NCI-H82 treated with DMSO at 0.1 percent for 48 hours (cell line): Measurements from ENCODE around the gene DGKQ.

Experiments used
- DNase-seq: peaks from one replicate; lab custom pipeline; 2025; ENCODE audit not compliant: unreplicated experiment; lab: John Stamatoyannopoulos, UW

DGKQ gene

DNA sequence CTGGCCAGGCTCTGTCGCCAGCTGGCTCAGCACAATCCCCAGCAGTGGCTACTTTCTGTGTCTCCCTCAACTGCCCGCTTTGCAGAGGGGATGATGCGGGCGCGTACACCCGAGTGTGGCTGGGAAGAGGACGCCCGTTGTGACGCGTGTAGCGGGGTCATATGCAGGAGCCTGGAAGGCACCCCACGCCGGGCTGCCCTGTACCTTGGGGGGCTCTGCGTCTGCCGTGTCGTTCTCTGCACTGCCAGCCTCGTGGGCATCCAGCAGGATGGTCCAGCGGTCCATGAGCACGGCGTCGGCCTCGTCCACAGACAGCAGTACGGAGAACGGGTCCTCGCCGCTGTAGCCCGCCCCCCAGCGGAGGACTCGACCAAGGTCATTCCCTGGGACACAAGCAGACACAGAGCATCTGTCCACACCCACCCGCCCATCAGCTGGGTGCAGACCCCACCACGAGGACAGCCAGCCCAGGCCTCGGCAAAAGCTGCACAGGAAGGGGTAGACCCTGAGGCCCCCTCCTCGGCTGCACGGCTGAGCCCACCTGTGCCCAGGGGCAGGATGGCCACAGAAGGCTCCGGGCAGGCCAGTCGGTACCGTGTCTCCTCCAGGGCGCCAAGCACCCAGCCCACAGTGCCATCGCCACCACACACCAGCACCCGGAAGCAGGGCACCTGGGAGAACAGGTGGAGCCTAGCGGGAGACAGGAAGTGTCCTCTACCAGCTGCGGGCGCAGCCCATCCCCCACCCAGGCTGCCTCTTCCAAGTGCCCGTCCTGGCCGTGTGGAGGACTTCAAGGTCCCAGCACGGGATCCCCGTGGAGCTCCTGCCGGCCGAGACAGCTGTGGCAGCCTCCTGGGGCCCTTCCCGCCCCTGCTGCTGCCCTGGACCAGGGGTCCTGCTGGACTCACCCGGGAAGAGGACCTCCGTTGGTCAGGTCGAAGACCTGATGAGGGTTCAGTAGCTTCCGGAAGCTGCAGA lies 10.8 kb downstream of the DGKQ start:
- no peak for DNase-seq

DNA sequence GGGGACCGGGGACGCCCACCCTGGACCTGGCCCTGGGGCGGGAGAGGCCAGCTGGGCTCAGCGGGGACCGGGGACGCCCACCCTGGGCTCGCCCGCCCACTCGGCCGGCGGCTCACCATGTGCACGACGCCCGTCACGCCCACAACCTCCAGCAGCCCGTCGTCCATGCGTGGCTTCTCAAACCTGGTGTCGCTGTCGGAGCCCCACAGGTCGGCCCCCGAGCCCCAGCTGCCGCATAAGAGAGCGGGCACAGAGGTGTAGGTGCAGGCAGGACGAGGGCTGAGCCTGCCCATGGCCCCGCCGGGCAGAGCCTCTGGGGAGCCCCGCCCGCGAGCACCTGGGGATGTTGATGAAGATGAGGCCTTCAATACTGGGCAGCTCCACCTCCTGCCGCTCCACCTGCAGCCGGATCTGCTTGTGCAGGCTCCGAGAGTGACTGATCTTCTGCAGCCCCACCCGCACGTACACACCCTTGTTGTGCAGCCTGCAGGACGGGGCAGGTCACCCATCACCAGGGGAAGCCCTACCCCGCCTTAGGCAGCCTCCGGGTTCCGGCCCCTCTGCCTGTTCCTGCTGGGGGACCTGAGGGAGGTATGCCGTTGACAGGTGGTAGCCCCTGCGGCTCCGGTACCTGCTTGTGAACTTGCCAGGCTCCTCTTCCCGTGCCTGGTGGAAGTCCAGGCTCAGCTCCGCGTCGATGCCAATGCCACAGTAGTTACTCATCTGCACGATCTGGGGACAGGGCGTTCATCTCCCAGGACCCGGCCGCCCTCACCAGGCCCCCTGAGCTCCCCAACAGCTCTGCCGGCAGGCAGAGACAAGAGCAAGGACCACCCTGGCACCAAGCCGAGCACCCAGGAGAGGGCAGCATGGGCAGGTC lies 11.8 kb downstream of the DGKQ start:
- DNase-seq = no peak

GRCh38 chr4:960636-961350 lies 12.6 kb downstream of the DGKQ start:
- DNase-seq = no peak

DNA sequence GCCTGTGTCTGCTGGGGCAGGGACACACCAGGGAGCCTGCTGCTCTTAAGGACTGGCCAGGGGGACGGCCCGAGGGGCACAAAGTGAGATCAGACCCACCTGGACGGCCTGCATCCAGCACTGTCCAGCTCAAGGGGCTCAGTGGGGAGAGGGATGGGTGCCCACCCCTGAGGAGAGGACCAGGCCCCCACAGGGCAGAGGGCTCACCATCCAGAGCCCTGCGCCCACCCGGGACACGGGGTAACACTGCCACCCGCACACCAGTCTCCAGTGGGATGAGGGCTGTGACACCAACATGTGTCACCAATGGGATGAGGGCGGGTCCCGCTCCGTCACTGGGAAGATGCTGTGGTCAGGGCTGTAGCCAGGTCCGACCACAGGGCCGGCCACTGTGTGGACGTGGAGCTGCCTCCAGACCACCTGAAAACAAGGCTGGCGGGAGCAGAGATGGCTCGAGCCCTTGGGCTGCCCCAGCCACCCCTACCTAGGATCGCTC lies 13.2 kb downstream of the DGKQ start:
- DNase-seq = no peak

- DNase-seq = no peak
Observed at GRCh38 chr4:959338-960139, 13.8 kb downstream of the DGKQ start.

DNA sequence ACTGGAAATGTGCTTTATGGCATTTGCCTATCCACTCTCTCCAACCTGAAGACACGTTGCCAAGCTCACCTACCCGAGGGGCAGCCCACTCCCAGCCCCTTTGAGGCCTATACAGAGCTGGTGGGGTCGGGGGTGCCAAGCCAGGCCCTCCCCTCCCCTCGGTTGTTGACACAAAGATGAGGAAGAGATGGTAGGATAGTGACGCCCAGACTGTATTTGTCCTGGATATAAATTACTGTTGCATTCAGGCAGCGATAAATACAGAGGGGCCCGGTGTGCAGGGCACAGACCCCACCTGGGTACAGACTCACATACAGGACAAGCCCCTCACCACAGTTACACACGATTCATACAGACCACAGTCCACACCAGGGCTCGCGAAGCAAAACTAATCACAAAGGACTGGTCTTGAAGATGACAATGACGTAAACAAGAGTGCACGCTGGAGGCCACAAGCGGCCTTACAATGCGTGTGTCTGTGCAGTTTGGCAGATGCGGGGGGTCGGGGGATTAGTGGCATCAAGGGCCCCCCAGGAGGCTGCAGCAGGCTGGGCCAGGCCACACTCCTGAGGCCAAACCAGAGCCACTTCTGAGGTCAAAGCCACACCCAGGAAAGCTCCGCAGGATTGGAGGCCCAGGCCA lies 14.6 kb downstream of the DGKQ start:
- DNase-seq = no peak

DNA sequence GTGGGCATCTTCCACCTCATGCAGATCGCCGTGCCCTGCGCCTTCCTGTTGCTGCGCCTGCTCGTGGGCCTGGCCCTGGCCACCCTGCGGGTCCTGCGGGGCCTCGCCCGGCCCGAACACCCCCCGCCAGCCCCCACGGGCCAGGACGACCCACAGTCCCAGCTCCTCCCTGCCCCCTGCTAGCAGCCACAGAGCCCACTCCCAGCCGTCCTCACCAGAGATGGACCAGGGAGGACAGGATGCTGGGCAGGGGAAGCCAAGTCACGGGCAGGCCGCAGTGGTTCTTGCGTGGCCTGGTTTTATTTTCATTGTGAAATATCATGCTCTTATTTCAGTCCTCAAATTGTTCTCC lies 15.1 kb downstream of the DGKQ start:
- DNase-seq = no peak

GRCh38 chr4:957581-958313 lies 15.6 kb downstream of the DGKQ start:
- DNase-seq = no peak

GRCh38 chr4:957231-957580 lies 16.2 kb downstream of the DGKQ start:
- no peak for DNase-seq

GRCh38 chr4:956531-957230 lies 16.7 kb downstream of the DGKQ start:
- DNase-seq = no peak

GRCh38 chr4:955931-956381 lies 17.4 kb downstream of the DGKQ start:
- no peak for DNase-seq

DNA sequence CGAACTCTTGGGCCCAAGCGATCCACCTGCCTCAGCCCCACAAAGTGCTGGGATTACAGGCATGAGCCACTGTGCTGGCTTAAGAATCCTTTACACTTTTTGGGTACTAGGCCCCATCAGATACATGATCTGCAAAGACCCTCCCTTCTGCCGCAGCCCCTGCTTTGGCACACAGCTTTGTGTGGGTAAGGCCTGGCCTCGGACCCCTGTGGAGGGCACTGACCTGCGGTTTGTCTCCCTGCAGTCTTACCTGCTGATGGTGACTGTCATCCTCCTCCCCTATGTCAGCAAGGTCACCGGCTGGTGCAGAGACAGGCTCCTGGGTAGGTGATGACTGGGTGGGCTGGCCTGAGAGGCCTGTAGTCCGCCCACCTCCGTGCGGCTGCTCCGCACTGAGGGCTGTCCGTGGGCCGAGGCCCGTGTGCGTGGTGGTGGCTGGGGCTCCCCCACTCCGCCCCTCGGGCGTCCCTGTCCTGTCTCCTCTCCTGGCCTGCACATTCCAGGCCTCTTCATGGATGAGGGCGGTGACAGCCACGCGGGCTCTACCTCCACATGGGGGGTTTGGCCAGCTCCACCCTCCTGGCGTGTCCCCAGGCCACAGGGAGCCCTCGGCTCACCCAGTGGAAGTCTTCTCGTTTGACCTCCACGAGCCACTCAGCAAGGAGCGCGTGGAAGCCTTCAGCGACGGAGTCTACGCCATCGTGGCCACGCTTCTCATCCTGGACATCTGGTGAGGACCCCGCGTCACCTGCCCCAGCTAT lies 18.0 kb downstream of the DGKQ start:
- no peak for DNase-seq

DNA sequence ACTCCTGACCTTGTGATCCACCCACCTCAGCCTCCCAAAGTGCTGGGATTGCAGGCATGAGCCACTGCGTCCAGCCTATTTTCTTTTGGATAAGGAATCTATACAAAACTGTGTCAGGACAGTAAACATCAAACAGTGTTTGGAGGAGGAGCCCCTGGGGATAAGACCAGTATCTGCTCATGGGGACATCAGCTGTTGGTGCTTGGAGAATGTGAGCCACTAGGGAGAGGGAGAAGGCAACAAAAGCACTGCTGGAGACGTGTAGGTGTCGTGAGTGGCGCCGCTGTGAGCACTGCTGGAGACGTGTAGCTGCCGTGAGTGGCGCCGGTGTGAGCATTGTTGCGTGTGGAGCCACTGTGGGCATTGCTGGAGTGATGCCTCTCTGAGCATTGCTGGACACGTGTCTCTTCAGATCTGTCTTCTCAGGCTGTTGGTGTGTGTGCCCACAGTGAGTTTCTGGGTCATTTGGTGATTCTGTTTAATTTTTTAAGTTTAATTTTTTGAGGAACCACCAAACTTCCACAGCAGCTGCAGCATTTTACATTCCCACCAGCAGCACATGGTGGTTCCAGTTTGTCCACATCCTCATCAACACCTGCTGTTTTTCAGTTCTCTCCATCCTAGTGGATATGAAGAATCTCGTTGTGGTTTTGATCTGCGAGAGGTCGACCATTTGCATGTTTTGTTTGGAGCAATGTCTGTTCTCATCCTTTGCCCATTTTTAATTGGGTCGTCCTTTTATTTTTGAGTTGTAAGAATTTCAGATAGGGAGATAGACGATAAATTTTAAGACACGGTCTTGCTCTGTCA lies 19.0 kb downstream of the DGKQ start:
- no peak for DNase-seq

DNA sequence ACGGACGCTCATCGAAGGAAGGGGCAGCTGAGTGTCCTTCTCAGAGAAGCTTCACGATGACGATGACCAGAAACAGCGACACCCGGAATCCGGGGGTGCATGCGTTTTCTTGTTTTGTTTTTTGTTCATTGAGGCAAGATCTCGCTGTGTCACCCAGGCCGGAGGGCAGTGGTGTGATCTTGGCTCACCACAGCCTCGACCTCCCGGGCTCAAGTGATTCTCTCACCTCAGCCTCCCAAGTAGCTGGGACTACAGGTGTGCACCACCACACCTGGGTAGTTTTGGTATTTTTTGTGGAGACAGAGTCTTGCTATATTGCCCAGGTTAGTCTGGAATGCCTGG lies 19.8 kb downstream of the DGKQ start:
- no peak for DNase-seq

DNA sequence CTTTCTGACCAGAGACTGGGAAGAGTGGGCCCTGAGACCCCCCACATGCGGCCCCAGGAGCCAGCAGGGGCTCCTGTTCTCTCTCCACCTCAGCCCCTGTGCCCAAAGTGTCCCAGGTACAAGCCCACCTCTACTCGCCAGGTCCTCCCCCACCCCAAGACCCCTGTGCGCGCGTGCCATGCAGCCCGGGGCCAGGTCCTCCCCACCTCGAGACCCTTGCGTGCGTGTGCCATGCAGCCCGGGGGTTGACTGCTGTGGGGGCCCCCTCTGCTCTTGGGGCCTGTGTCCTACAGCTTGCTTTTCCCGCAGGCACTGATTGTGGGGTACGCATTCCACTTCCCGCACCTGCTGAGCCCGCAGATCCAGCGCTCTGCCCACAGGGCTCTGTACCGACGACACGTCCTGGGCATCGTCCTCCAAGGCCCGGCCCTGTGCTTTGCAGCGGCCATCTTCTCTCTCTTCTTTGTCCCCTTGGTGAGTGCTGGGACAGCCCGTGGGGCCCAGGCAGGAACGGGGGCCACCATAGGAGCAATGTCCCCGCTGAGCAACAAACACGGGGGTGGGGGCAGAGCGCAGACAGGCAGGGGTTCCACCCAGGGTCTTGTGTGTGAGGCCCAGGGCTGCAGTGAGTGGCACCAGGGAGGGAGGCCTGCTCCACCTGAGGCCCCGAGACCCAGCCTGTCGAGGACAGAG lies 20.3 kb downstream of the DGKQ start:
- DNase-seq = no peak

DNA sequence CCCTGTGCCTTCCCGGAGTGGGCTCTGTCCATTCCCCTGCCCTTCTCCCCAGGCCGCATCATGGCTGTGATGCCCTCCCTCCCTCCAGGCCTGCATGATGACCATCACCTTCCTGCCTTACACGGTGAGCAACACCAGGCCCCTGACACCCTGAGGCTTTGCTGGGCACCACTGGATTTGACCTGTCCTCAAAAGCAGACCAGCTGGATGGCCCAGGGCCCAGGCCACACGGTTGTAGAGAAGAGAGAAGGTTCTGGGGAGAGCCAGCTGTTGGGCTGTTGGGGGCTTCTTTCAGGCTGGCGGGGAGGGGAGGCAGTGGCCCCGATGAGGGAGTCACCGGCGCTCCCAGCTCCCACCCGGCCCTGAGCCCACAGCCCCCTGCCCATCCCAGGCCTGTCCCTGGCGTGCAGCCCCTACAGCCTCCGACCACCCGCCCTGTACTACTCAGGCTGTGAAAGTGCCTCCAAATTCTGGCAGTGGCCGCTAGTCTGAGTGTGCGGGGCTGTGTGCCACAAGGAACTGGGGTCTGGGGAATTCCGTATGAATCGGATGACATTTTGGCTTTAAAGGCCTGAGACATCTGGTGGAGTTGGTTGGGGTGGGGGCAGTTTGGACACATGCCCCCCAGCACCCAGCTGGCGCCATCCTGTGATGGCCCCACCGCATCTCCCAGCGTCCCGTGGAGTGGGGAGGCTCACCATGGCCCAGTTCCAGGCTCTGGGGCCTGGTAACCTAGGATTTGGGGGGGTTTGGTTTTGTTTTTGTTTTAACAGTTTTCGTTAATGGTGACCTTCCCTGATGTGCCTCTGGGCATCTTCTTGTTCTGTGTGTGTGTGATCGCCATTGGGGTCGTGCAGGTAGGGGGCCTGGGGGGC lies 21.5 kb downstream of the DGKQ start:
- no peak for DNase-seq
